Stimulated activated CD8-positive, alpha-beta memory T cell treated with anti-CD3 and anti-CD28 coated beads, Interleukin-15, amount 100 ng/mL, for 24 hours (primary cell): Measurements from ENCODE around the gene THY1.
"Not testable (repeated sequence)": the region's sequence is repeated elsewhere in the genome, so short reads cannot be mapped to it uniquely, and the experiment has no call there.

Experiments
- DNase-seq: peaks from one replicate; pipeline ENCODE4 v3.0.0-alpha.2; 2020; ENCODE audit warnings: low read depth

The THY1 gene

GRCh38 chr11:119445379-119445778 is 22.4 kb upstream of the THY1 start:
- no peak for DNase-seq

GRCh38 chr11:119441898-119442243 is 18.9 kb upstream of the THY1 start:
- DNase-seq, result no peak

GRCh38 chr11:119438599-119438998 is 15.6 kb upstream of the THY1 start:
- DNase-seq, result no peak

GRCh38 chr11:119437521-119437920 is 14.5 kb upstream of the THY1 start:
- not testable (repeated sequence) for DNase-seq

GRCh38 chr11:119436711-119437110 is 13.7 kb upstream of the THY1 start:
- no peak for DNase-seq

- DNase-seq, result no peak
These were observed 13.1 kb upstream of the THY1 start for GRCh38 chr11:119436093-119436492.

GRCh38 chr11:119434591-119435330 is 11.8 kb upstream of the THY1 start:
- DNase-seq, result no peak

- no peak for DNase-seq
These were observed 10.4 kb upstream of the THY1 start for GRCh38 chr11:119433358-119433725.

GRCh38 chr11:119432484-119433357 is 9.7 kb upstream of the THY1 start:
- no peak for DNase-seq

- no peak for DNase-seq
These were observed 8.6 kb upstream of the THY1 start for GRCh38 chr11:119431523-119431922.

- DNase-seq, result no peak
These were observed 4.3 kb upstream of the THY1 start for GRCh38 chr11:119427279-119427678.

GRCh38 chr11:119426142-119426541 is 3.2 kb upstream of the THY1 start:
- no peak for DNase-seq

GRCh38 chr11:119424775-119425174 is 1.8 kb upstream of the THY1 start:
- no peak for DNase-seq

- no peak for DNase-seq
These were observed 1.3 kb upstream of the THY1 start for GRCh38 chr11:119424276-119424675.

- DNase-seq, result no peak
These were observed 710 bp upstream of the THY1 start for GRCh38 chr11:119423509-119424254.

GRCh38 chr11:119421941-119422808 is 797 bp downstream of the THY1 start:
- no peak for DNase-seq

GRCh38 chr11:119421351-119421750 is 1.6 kb downstream of the THY1 start:
- no peak for DNase-seq

GRCh38 chr11:119420631-119421030 is 2.3 kb downstream of the THY1 start:
- DNase-seq, result no peak

GRCh38 chr11:119419834-119420492 is 3.0 kb downstream of the THY1 start:
- no peak for DNase-seq

GRCh38 chr11:119419246-119419645 is 3.7 kb downstream of the THY1 start:
- DNase-seq, result no peak

- DNase-seq, result no peak
These were observed 4.2 kb downstream of the THY1 start for GRCh38 chr11:119418759-119419158.
